ENCODE results near the gene SEMA3A. TPM values are rescaled to one million over a fixed set of nuclear protein-coding genes. Genes with fewer than 3 reads are reported as not detected.
"Not testable (repeated sequence)": the region's sequence is repeated elsewhere in the genome, so short reads cannot be mapped to it uniquely, and the experiment has no call there.

Gene SEMA3A
- total RNA-seq, 1 donor = 47.1 TPM

- no peak overlapping the region for H3K4me3 ChIP-seq (ENCODE audit: low read depth, low read length)
- DNase-seq (ENCODE audit: low read depth) = no peak
- TF ChIP-seq, protein P1, sequence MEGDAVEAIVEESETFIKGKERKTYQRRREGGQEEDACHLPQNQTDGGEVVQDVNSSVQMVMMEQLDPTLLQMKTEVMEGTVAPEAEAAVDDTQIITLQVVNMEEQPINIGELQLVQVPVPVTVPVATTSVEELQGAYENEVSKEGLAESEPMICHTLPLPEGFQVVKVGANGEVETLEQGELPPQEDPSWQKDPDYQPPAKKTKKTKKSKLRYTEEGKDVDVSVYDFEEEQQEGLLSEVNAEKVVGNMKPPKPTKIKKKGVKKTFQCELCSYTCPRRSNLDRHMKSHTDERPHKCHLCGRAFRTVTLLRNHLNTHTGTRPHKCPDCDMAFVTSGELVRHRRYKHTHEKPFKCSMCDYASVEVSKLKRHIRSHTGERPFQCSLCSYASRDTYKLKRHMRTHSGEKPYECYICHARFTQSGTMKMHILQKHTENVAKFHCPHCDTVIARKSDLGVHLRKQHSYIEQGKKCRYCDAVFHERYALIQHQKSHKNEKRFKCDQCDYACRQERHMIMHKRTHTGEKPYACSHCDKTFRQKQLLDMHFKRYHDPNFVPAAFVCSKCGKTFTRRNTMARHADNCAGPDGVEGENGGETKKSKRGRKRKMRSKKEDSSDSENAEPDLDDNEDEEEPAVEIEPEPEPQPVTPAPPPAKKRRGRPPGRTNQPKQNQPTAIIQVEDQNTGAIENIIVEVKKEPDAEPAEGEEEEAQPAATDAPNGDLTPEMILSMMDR (IDR thresholded peaks at IDR 0.05; ENCODE audit: insufficient read depth, low read depth, low read length) = no peak
Observed at GRCh38 chr7:84161398-84161797, 33.2 kb downstream of the SEMA3A start.

DNA sequence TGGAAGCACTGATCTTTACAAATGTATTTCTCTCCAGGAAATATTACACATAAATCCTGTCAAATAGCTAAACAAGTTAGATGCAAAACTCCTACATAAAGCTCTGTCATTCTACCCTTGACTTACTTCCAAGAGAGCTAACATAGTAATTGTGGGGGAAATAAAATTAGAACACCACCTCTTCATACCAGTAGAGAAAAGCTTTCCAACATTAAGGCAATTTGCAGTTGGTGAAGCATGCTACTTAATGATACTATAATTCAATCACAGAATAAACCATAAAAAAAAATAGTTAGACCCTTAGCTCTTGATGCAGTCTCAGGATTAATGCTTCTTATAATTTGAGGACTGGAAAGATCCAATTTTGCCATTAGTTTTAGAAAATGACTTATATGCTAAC lies 35.2 kb downstream of the SEMA3A start:
- TF ChIP-seq, protein P1 (IDR thresholded peaks at IDR 0.05; ENCODE audit: insufficient read depth, low read depth, low read length) = no peak
- no peak for DNase-seq (ENCODE audit: low read depth)
- H3K4me3 ChIP-seq (ENCODE audit: low read depth, low read length) = no peak overlapping the region

DNA sequence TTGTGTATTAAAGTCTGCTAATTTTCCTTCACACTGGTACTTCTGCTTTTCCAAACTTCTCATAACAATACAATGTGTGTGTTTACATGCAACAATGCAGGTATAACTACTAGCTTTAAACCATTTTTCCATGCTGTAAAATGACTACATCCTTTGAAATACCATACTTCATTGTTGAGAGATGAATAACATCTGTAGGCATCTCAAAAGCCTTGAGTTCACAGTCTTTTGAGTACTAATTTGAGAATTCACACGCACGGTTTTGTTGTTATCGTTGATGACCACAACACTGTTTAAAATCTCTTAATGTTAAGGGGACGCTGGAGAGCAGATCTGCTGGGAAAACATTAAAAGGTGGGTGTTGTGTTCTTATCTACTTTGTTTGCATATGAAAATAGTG lies 37.4 kb downstream of the SEMA3A start:
- no peak for DNase-seq (ENCODE audit: low read depth)
- no peak overlapping the region for H3K4me3 ChIP-seq (ENCODE audit: low read depth, low read length)

GRCh38 chr7:84154991-84155781 lies 39.4 kb downstream of the SEMA3A start:
- no peak for DNase-seq (ENCODE audit: low read depth)
- TF ChIP-seq, protein P1 (IDR thresholded peaks at IDR 0.05; ENCODE audit: insufficient read depth, low read depth, low read length) = no peak
- H3K4me3 ChIP-seq (ENCODE audit: low read depth, low read length) = no peak overlapping the region

More for the DNA sequence above, 37.4 kb downstream of the SEMA3A start:
- TF ChIP-seq, protein P1 (IDR thresholded peaks at IDR 0.05; ENCODE audit: insufficient read depth, low read depth, low read length) = no peak

- no peak overlapping the region for H3K4me3 ChIP-seq (ENCODE audit: low read depth, low read length)
- TF ChIP-seq, protein P1 (IDR thresholded peaks at IDR 0.05; ENCODE audit: insufficient read depth, low read depth, low read length) = no peak
- no peak for DNase-seq (ENCODE audit: low read depth)
Observed at GRCh38 chr7:84152995-84153394, 41.6 kb downstream of the SEMA3A start.

DNA sequence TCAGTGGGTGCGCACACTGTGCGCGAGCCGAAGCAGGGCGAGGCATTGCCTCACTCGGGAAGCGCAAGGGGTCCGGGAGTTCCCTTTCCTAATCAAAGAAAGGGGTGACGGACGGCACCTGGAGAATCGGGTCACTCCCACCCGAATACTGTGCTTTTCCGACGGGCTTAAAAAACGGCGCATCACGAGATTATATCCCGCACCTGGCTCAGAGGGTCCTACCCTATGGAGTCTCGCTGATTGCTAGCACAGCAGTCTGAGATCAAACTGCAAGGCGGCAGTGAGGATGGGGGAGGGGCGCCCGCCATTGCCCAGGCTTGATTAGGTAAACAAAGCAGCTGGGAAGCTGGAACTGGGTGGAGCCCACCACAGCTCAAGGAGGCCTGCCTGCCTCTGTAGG lies 44.2 kb downstream of the SEMA3A start:
- not testable (repeated sequence) for DNase-seq (ENCODE audit: low read depth)
- H3K4me3 ChIP-seq (ENCODE audit: low read depth, low read length) = peak overlapping the region; percentile 59

- DNase-seq (ENCODE audit: low read depth) = peak; percentile 25
- H3K4me3 ChIP-seq (ENCODE audit: low read depth, low read length) = peak overlapping the region; percentile 59
- TF ChIP-seq, protein P1 (IDR thresholded peaks at IDR 0.05; ENCODE audit: insufficient read depth, low read depth, low read length) = no peak
Observed at GRCh38 chr7:84149573-84149972, 45.0 kb downstream of the SEMA3A start.

Data from fibroblast of villous mesenchyme (primary cell).